Stimulated activated naive CD8-positive, alpha-beta T cell treated with anti-CD3 and anti-CD28 coated beads, Interleukin-15, amount 100 ng/mL, for 72 hours (primary cell): ENCODE measurements around the gene CCDC77.
"Not testable (repeated sequence)": the region's sequence is repeated elsewhere in the genome, so short reads cannot be mapped to it uniquely, and the experiment has no call there.

ENCODE experiments used
- ATAC-seq: fragments of 150-1000 bp; cut with Tn5 transposase; 2 replicates; pipeline ENCODE4 v1.10.0; 2021; ENCODE audit warnings: mild to moderate bottlenecking, moderate library complexity
- DNase-seq, 2 donors: peaks; one replicate each; pipeline ENCODE4 v3.0.0; 2021 to 2022
- H3K27ac Mint-ChIP-seq, 2 donors: one replicate each; pipeline ENCODE4 v1.8.0; 2022; ENCODE audit warnings: mild to moderate bottlenecking in 2 of 2, mixed read lengths in 2 of 2, moderate library complexity in 2 of 2
- H3K27me3 Mint-ChIP-seq: one replicate; pipeline ENCODE4 v1.8.0; 2022; ENCODE audit warnings: mixed read lengths
- H3K4me1 Mint-ChIP-seq: one replicate; pipeline ENCODE4 v1.8.0; 2022; ENCODE audit warnings: mild to moderate bottlenecking, mixed read lengths
- H3K4me3 Mint-ChIP-seq, 2 donors: one replicate each; pipeline ENCODE4 v1.8.0; 2022; ENCODE audit warnings: mild to moderate bottlenecking in 2 of 2, mixed read lengths in 2 of 2, moderate library complexity in 1 of 2
- H3K9me3 Mint-ChIP-seq, 2 donors: one replicate each; pipeline ENCODE4 v1.8.0; 2022; ENCODE audit warnings: mixed read lengths in 2 of 2

CCDC77 gene

GRCh38 chr12:422526-422925 is 21.1 kb downstream of the CCDC77 start:
- DNase-seq = no peak
- no peaks in the 10 kb centered on the region for H3K9me3 Mint-ChIP-seq
- no peak for ATAC-seq
- no peaks in the 10 kb centered on the region for H3K4me1 Mint-ChIP-seq
- H3K27me3 Mint-ChIP-seq = no peaks in the 10 kb centered on the region
- H3K4me3 Mint-ChIP-seq = no peak overlapping the region
- no peak overlapping the region for H3K27ac Mint-ChIP-seq

GRCh38 chr12:435737-436136 is 34.3 kb downstream of the CCDC77 start:
- not testable (repeated sequence) for DNase-seq, H3K4me1 Mint-ChIP-seq, ATAC-seq, H3K27ac Mint-ChIP-seq, H3K4me3 Mint-ChIP-seq, H3K27me3 Mint-ChIP-seq, H3K9me3 Mint-ChIP-seq

GRCh38 chr12:442235-442884 is 40.9 kb downstream of the CCDC77 start:
- DNase-seq = peak in 1 of 2 donors; percentile 29
- ATAC-seq = no peak
- Mint-ChIP-seq H3K27ac (no peak overlapping the region), H3K27me3 (no peaks in the 10 kb centered on the region), H3K4me1 (no peaks in the 10 kb centered on the region), H3K9me3 (no peaks in the 10 kb centered on the region), H3K4me3 (no peak overlapping the region)

- Mint-ChIP-seq H3K27ac (no peak overlapping the region), H3K4me1 (no peaks in the 10 kb centered on the region), H3K4me3 (no peak overlapping the region), H3K27me3 (peaks cover 7% of the 10 kb centered on the region), H3K9me3 (no peaks in the 10 kb centered on the region)
- no peak for DNase-seq
- ATAC-seq = no peak
Measured at GRCh38 chr12:447141-447540, 45.7 kb downstream of the CCDC77 start.

GRCh38 chr12:449203-449602 is 47.8 kb downstream of the CCDC77 start:
- DNase-seq (no peak), ATAC-seq (no peak)
- no peaks in the 10 kb centered on the region for H3K9me3 Mint-ChIP-seq
- no peaks in the 10 kb centered on the region for H3K4me1 Mint-ChIP-seq
- H3K27ac Mint-ChIP-seq = no peak overlapping the region
- peaks cover 7% of the 10 kb centered on the region for H3K27me3 Mint-ChIP-seq
- no peak overlapping the region for H3K4me3 Mint-ChIP-seq

GRCh38 chr12:450438-450837 is 49.0 kb downstream of the CCDC77 start:
- Mint-ChIP-seq H3K27me3 (peaks cover 7% of the 10 kb centered on the region), H3K27ac (no peak overlapping the region), H3K9me3 (no peaks in the 10 kb centered on the region), H3K4me1 (no peaks in the 10 kb centered on the region), H3K4me3 (no peak overlapping the region)
- DNase-seq (no peak), ATAC-seq (no peak)

- Mint-ChIP-seq H3K27ac (no peak overlapping the region), H3K9me3 (no peaks in the 10 kb centered on the region), H3K4me3 (no peak overlapping the region), H3K27me3 (peaks cover 26% of the 10 kb centered on the region), H3K4me1 (no peaks in the 10 kb centered on the region)
- ATAC-seq (peak; percentile 86), DNase-seq (peak; percentile 83 to 87)
Measured at GRCh38 chr12:452667-453210, 51.3 kb downstream of the CCDC77 start.

GRCh38 chr12:454833-455232 is 53.4 kb downstream of the CCDC77 start:
- Mint-ChIP-seq H3K4me3 (no peak overlapping the region), H3K9me3 (no peaks in the 10 kb centered on the region), H3K27me3 (peaks cover 45% of the 10 kb centered on the region), H3K27ac (no peak overlapping the region), H3K4me1 (peaks cover 4% of the 10 kb centered on the region)
- ATAC-seq (no peak), DNase-seq (no peak)

- Mint-ChIP-seq H3K4me3 (no peak overlapping the region), H3K9me3 (no peaks in the 10 kb centered on the region), H3K27ac (no peak overlapping the region), H3K4me1 (peaks cover 6% of the 10 kb centered on the region), H3K27me3 (peaks cover 48% of the 10 kb centered on the region)
- ATAC-seq (no peak), DNase-seq (no peak)
Measured at GRCh38 chr12:455821-456220, 54.4 kb downstream of the CCDC77 start.

- no peaks in the 10 kb centered on the region for H3K9me3 Mint-ChIP-seq
- DNase-seq (no peak), ATAC-seq (no peak)
- H3K4me1 Mint-ChIP-seq = peaks cover 11% of the 10 kb centered on the region
- no peak overlapping the region for H3K27ac Mint-ChIP-seq
- peaks cover 60% of the 10 kb centered on the region for H3K27me3 Mint-ChIP-seq
- H3K4me3 Mint-ChIP-seq = no peak overlapping the region
Measured at GRCh38 chr12:457676-458075, 56.2 kb downstream of the CCDC77 start.

GRCh38 chr12:459050-459429 is 57.6 kb downstream of the CCDC77 start:
- Mint-ChIP-seq H3K4me1 (peaks cover 11% of the 10 kb centered on the region), H3K4me3 (peak overlapping the region; percentile 66 to 73), H3K27ac (no peak overlapping the region), H3K27me3 (peaks cover 73% of the 10 kb centered on the region), H3K9me3 (no peaks in the 10 kb centered on the region)
- ATAC-seq = no peak
- DNase-seq = no peak

GRCh38 chr12:459430-460258 is 58.2 kb downstream of the CCDC77 start, which contains the start of gene B4GALNT3:
B4GALNT3 (plus strand) TSS chr12:459939; CDS start chr12:460377, 438 bp downstream.
- no peaks in the 10 kb centered on the region for H3K9me3 Mint-ChIP-seq
- H3K4me3 Mint-ChIP-seq = peak within 1 kb of the TSS; percentile 78 to 79
- H3K27ac Mint-ChIP-seq = no peak within 1 kb of the TSS
- H3K27me3 Mint-ChIP-seq = peaks cover 79% of the 10 kb centered on the region
- peak; percentile 16 to 25 for DNase-seq
- H3K4me1 Mint-ChIP-seq = peaks cover 11% of the 10 kb centered on the region
- peak; percentile 68 for ATAC-seq

- H3K4me1 Mint-ChIP-seq = peaks cover 11% of the 10 kb centered on the region
- ATAC-seq = peak; percentile 90
- no peaks in the 10 kb centered on the region for H3K9me3 Mint-ChIP-seq
- DNase-seq = peak; percentile 42 to 47
- peak overlapping the region; percentile 78 to 79 for H3K4me3 Mint-ChIP-seq
- peak overlapping the region; percentile 1 to 23 for H3K27ac Mint-ChIP-seq
- H3K27me3 Mint-ChIP-seq = peaks cover 83% of the 10 kb centered on the region
Measured at GRCh38 chr12:460261-461230, 59.1 kb downstream of the CCDC77 start.

GRCh38 chr12:461425-461824 is 60.0 kb downstream of the CCDC77 start:
- Mint-ChIP-seq H3K4me3 (peak overlapping the region; percentile 78 to 79), H3K27me3 (peaks cover 75% of the 10 kb centered on the region), H3K4me1 (peaks cover 11% of the 10 kb centered on the region), H3K27ac (no peak overlapping the region), H3K9me3 (no peaks in the 10 kb centered on the region)
- DNase-seq = no peak
- ATAC-seq = no peak
